HTERT RPE-1 (cell line): ENCODE data around the gene TMEM259.

Experiments used
- in situ Hi-C: fragments of 300-500 bp; cut with MboI; formaldehyde crosslinking; loops from 4 replicates; pipeline ENCODE4 v1.14.3; 2020; ENCODE audit warnings: low sequenced_read_pairs

The TMEM259 gene

GRCh38 chr19:1004803-1005664, 15.9 kb downstream of the TMEM259 start:
- in situ Hi-C loops: no loop called here

DNA sequence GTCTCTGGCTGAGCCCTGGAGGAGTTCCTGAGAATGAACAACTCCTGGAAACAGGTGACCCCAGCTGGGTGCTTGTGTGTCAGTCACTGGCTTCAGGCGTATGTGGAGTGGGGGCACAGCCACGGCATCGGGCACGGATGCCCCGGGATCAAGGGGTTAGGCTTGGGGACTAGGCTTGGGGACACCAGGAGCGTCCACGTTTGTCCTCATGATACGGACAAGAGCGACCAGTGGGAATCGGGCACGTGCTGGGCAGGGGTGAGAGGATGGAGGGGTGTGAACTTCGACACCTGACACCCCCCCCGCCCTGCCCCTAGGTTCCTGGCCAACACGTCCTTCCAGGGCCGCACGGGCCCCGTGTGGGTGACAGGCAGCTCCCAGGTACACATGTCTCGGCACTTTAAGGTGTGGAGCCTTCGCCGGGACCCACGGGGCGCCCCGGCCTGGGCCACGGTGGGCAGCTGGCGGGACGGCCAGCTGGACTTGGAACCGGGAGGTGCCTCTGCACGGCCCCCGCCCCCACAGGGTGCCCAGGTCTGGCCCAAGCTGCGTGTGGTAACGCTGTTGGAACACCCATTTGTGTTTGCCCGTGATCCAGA, 16.6 kb downstream of the TMEM259 start:
- in situ Hi-C loops: no loop called here

- in situ Hi-C loops: no loop called here
Observed at GRCh38 chr19:1003283-1003682, 17.6 kb downstream of the TMEM259 start.

DNA sequence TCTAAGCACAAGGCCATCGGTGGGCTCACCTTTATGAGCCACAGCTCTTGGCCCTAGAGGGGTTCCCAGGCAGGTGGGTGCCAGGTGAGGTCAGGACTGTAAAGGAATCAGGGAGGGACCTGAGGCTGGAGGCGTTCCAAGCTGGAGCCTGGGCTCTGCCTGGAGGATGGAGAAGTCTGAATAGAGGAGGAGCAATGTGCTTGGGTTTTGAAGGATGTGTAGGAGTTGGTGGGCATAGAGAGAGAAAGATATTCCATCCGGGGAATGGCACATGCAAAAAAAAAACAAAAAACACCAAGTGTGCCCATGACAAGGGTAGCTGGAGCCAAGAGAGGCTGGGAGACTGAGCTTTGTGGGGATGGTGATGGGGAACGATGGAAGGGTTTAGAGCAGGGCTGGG, 18.3 kb downstream of the TMEM259 start:
- in situ Hi-C loops: no loop called here

- in situ Hi-C loops: no loop called here
Observed at GRCh38 chr19:1001538-1002166, 19.3 kb downstream of the TMEM259 start.

- in situ Hi-C loops: no loop called here
Observed at GRCh38 chr19:1000591-1001537, 20.1 kb downstream of the TMEM259 start.

DNA sequence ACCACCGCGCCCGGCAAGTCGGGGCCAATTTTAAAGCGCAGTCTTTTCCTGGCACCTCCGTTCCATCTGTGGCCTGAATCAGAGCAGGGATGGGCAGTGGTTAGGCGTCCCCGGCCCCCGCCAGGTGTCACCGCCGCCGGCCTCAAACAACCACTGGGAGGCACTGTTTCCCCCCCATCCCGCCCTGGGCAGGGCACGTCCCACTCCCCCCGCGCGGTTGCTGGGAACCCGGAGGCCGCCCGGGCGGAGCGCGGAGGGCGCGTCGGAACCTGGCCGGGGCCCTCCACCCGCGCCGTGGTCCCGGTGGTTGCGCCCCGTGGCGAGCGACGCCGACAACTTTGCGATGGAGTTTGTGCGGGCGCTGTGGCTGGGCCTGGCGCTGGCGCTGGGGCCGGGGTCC, 20.8 kb downstream of the TMEM259 start, which contains the start of gene GRIN3B:
Gene GRIN3B, plus strand, starts transcription at position 325 of the 400 bp plus-strand sequence. Its CDS starts 19 bp downstream, at position 344.
- in situ Hi-C loops: no loop called here

DNA sequence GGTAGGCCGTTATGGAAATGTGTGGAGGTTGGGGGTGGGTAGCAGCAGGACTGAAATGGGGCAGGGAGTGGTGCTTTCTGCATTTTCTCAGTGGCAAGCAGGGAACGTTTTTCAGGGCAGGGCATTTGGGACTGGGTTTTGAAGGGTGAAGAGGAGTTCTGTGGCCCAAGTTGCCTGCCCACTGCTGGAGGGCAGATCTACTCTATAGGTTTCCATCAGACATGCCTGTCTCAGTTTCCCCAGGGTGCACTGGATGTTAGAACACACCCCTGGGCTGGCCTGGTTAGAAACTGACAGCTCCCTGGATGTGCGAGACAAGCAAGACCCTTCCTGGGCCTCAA, 21.6 kb downstream of the TMEM259 start:
- in situ Hi-C loops: no loop called here

GRCh38 chr19:998064-998463, 22.9 kb downstream of the TMEM259 start:
- in situ Hi-C loops: no loop called here

DNA sequence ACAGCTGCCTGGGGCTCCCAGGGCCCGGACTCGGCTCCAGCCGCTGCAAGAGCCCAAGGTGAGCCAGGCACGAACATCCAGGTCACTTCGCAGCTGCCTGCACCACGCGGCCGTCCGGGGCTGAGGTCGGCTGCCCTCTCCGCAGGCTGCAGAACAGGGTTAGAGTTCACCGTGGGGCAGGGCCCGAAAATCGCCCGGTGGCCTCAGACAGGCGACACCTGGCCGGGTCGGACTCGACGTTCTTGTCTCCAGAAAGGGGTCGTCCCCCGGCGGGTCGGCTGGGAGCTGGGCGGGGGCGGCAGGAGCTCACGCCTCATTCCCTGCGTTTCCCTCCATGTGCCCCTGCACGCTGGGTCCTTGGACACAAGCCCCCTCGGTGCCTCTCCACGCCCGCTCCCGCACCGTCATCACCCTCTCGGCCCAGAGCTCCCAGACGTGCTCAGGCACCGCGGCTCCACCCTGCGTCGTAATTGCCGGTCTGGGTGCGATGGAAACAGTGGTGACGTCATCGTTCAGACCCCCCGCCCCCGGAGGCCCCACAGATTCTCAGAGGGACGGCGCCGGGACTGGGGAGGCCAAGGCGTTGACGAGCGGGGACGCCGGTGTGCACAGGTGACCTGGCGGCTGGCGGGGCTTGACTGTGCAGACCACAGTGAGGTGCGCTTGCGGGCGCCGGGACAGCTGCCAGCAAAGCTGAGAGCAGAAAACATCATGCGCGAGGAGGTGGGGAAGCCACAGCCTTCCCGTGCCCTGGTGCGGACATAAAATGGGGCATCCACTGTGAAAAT, 24.7 kb downstream of the TMEM259 start:
- in situ Hi-C loops: no loop called here

GRCh38 chr19:995051-995827, 25.7 kb downstream of the TMEM259 start:
- in situ Hi-C loops: no loop called here

DNA sequence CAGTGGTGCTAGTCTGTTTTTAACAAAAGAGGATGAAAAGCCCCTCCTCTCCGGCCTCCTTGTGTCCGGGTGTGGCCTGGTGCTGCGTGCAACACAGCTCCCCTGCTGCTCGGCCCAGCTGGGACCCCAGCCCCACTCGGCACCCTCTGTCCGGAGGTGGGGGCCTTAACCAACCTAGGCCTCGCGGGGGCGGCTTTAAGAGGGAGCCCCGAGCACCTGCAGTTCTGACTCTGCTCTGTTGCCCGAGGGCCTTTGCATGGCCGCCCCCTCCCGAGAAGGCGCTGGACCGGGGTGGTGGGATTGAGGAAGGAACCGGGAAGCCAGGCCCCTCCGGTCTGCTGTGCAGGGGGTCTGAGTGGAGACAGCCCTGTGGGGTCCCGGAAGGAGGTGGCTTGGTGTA, 26.4 kb downstream of the TMEM259 start:
- in situ Hi-C loops: no loop called here

DNA sequence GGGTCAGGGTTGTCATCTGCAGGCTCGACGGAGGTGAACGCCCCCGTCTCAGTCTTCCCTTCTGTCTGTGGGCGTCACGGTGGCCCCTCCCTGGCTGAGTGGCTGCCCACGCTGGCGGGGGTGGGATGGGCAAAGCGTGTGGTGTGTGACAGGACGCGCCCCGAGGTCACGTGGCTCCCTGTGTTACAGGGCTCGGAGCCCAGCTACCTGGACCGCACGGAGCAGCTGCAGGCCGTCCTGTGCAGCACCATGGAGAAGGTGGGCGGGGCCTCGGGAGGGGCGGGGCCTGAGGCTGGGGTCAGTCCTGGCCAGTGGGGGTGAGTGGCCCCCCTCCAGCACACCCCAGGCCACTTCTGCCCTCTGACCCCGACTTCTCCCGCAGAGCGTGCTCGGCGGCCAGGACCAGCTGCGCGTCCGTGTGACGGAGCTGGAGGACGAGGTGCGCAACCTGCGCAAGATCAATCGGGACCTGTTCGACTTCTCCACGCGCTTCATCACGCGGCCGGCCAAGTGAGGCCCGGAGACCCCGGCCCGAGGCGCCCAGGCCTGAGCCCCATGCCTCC, 27.0 kb downstream of the TMEM259 start:
- in situ Hi-C loops: no loop called here

- in situ Hi-C loops: no loop called here
Observed at GRCh38 chr19:993361-993830, 27.5 kb downstream of the TMEM259 start.

- in situ Hi-C loops: no loop called here
Observed at GRCh38 chr19:992670-993055, 28.3 kb downstream of the TMEM259 start.

DNA sequence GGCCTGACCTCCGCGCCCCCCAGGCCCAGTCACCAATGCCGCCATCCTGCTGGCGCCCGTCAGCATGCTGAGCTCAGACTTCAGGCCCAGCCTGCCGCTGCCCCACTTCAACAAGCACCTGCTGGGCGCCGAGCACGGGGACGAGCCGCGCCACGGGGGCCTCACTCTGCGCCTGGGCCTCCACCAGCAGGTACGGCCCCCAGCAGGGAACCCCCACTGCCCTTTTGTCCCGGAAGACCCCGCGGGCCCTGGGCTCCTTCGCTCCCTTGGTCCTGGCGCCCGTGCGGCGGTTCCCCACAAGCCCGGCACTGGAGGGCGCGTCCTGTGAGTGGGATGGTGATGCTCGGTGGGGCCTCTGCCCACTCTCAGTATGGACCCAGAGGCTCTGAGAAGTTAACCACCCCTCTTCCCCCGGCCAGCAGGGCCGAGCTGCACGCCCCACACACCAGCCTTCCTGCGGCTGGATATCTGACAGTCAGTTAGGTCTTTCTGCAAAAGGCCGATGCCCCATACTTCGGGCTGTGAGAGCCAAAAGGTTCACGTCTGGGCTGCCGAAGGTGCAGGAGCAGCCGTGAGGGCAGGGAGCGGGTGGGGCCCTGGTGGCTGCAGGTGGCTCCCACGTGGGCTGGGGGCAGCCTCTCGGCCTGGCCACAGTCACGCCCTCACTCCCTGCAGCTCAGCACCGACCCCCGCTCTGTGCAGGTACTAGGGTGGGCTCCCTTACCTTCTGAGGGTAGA, 28.8 kb downstream of the TMEM259 start:
- in situ Hi-C loops: no loop called here

DNA sequence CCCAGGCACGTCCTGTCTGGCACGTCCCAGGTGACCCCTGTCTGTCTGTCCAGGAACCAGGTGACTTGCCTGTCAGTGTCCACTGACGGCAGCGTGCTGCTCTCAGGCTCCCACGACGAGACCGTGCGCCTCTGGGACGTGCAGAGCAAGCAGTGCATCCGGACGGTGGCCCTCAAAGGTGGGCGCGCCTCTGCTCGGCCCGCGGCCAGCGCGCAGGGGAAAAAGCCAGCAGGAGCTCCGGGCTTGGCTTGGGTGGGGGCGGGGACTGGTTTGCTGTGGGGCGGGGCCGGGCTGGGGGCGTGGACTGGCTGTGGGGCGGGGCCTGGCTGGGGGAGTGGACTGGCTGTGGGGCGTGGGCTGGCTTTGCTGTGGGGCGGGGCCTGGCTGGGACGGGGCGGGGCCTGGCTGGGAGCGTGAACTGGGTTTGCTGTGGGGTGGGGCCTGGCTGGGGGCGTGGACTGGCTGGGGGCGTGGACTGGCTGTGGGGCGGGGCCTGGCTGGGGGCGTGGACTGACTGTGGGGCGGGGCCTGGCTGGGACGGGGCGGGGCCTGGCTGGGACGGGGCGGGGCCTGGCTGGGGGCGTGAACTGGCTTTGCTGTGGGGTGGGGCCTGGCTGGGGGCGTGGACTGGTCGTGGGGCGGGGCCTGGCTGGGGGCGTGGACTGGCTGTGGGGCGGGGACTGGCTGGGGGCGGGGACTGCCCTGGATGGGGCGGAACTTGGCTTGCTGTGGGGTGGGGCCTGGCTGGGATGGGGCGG, 29.6 kb downstream of the TMEM259 start:
- in situ Hi-C loops: no loop called here

GRCh38 chr19:990746-991145, 30.2 kb downstream of the TMEM259 start:
- in situ Hi-C loops: no loop called here
